Stimulated activated CD4-positive, alpha-beta T cell treated with anti-CD3 and anti-CD28 coated beads, Interleukin-12 subunit alpha, Interleukin-12 subunit beta, amount 100 ng/mL, for 48 hours (primary cell): ENCODE results near the gene TPM1.
"Not testable (repeated sequence)": the region's sequence is repeated elsewhere in the genome, so short reads cannot be mapped to it uniquely, and the experiment has no call there.

Experiments
- DNase-seq, 3 donors: peaks; one replicate each; pipeline ENCODE4 v3.0.0-alpha.2; 2020; ENCODE audit warnings: low read depth in 2 of 3, low spot score in 1 of 3

TPM1 gene

DNA sequence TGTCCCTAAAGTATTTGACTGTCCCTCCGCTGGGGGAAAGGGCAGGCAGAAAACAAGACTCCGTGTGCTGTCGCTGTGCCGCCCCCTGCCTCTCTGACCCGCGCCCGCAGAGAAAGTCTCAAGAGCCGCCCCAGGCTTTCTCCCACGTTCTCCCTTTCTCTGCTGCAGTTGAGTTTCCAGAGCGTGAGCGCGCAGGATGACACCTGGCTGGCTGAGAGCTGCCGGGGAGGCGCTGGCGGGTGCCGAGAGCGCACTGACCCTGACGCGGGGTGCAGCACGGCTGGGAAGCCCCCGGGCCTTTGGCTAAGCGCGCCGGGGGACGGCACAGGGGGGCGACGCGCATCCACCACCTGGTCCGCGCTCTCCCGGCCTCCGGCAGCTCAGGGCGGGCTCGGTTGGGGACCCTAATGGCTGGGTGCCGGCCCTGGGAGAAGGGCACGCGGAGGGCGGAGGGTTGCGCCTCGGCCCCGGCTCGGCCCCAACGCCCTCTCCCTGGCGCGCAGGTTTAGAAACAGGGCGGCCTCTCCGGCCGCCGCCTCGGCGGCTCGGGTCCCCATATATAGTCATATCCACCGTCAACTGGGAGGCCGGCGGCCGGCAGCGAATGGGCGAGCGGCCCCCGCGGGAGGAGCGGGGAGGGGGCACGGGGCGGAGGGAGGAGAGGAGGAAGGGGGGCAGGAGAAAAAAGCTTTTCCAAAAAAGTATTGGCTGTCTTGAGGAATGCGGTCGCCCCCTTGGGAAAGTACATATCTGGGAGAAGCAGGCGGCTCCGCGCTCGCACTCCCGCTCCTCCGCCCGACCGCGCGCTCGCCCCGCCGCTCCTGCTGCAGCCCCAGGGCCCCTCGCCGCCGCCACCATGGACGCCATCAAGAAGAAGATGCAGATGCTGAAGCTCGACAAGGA lies at the start of gene TPM1:
TPM1 (plus strand) TSS at position 774 of the 903 bp plus-strand sequence; CDS start at position 857, 83 bp downstream.
- no peak for DNase-seq

DNA sequence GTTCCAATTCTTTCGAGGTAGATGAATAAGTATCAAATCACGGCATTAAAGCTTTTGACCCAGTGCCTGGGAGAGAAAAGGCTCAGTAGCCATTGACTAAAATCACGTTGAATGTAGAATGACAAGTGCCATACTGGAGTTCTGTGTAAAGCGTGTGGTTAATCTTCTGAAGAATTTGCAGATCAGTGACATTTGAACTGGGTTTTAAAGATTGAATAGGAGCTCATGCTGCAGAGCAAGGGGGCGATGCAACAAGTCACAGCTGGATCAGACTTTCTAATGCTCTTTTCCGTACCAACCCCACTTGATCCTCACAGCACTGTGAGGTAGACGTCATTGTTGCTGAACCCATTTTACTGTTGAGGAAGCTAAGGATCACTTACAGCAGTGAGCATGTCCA lies 49.5 kb upstream of the TPM1 start:
- DNase-seq = no peak

GRCh38 chr15:62993632-62994031 lies 48.9 kb upstream of the TPM1 start:
- not testable (repeated sequence) for DNase-seq

DNA sequence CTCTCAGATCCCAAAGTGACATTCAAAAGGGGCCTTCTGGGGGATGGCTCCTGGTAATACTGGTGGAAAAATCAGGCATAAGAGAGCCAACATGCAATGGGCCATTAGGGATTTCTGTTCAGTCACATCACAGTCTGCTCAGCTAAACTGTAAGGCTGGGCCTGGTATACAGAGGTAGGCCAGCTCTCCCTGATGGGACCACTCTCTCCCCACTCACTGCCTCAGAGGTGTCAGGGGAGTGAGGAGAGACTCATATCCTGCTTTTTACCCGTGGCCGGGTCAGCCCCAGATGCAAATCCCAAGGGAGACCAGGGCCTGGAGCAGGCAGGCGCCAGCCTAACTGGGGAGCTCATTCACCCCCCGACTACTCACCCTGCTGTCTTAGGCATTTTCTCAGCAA lies 48.1 kb upstream of the TPM1 start:
- DNase-seq = no peak

GRCh38 chr15:62994975-62995681 lies 47.4 kb upstream of the TPM1 start:
- no peak for DNase-seq

DNA sequence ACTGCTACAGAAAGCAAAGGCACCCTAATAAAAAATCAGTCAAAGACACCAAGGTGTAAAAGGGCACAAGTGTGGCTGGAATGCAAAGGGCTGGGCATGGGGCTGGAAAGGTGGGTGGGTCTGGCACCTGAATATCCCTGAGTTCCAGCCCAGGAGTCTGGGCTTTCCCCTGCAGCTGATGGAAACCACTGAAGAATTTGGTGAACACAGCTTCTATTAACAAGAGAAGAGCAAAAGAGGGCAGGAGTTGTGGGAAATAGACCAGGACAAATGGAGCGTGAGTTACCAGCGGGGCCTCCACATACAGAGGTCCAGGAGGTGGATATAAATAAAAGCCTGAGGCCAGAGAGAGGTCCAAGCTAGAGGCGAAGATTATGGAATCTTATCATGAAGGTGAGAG lies 45.1 kb upstream of the TPM1 start:
- no peak for DNase-seq

DNA sequence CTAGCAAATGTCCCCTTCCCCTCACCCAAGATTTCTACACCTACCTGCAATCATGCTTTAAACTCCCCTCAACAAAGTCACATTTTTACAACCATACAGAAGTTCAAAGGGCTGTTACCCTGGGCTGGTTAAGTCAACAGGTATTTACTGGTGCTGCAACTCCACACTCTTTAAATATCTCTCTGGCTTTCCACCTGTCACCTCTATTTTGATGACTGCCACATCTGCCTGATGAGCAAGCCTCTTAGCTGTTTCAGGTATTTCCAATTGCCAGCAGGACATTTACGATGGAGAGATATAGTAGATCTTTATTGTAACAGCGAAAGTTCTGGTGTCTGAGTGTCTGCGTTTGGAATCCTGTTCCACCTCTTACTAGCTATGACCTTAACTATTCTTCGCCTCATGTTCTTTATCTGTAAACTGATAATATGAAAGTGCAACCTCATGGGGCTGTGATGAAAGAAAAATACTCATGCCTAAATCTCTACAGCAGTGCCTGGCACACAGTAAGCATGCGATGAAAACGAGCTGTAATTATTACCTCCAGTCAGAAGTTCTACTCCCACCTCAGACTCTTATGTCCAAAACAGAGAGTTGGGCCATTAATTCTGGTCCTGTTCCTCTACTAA lies 44.2 kb upstream of the TPM1 start:
- DNase-seq = no peak

- no peak for DNase-seq
Measured at GRCh38 chr15:62999178-62999577, 43.4 kb upstream of the TPM1 start.

DNA sequence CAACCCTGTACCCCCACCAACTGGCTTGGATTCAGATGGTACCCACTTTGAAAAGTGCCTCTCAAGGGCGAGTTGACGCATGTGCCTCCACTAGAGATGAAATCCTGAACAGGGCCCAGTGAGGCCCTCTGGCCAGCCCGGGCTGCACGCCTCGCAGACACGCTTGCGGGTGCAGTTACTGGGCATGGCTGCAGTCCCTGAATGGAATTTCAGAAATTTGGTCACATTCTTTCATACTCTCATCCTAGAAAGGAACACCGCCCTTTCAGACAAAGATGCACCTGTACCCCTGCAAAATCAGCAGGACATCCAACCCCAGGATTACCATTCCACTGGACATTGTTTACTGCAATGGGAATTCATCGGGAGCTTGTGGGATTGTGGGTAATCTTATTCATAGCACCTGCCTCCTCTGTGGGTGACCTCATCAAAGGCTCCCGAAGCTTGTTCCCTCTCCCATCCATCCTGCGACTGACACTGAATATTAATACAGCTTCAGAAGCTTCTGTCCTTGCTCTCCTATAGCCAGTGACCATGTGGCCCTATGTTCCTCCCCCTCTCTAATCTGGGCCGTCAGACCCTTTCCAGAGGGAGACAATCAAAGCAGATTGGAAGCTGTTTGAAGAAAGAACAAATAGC lies 42.5 kb upstream of the TPM1 start:
- no peak for DNase-seq

- no peak for DNase-seq
Measured at GRCh38 chr15:63000706-63001105, 41.8 kb upstream of the TPM1 start.

GRCh38 chr15:63004211-63004610 lies 38.3 kb upstream of the TPM1 start:
- DNase-seq = no peak

- no peak for DNase-seq
Measured at GRCh38 chr15:63006032-63006878, 36.3 kb upstream of the TPM1 start.

- no peak for DNase-seq
Measured at GRCh38 chr15:63008333-63009049, 34.1 kb upstream of the TPM1 start.

DNA sequence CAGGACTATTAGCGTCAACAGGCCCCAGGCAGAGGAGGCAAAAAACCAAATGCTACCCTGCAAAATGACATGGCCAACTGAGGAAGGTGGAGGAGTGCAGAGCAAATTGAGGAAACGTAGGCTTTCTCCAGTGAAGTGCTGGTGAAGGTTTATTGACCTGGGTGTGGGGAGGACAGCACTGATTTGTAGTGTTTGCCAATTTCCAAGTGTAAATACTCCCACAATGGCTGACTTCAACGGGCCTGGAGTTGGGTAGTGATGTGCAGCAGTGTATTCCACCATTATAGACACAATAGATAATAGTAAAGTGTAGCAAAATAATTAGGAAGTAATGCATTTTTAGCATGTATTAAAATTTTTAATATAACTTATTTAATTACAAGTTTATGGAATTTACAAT lies 32.2 kb upstream of the TPM1 start:
- DNase-seq = no peak

GRCh38 chr15:63010920-63011693 lies 31.4 kb upstream of the TPM1 start:
- DNase-seq = no peak

DNA sequence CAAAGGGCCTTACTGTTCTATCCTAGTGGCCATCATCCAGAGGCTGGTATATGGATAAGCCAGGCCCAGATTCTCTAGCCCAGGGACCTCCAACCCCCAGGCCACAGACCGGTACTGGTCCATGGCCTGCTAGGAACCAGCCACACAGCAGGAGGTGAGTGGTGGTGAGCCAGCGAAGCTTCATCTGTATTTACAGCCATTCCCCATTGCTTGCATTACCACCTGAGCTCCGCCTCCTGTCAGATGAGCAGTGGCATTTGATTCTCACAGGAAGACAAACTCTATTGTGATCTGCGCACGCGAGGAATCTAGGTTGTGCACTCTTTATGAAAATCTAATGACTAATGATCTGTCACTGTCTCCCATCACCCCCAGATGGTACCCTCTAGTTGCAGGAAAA lies 30.1 kb upstream of the TPM1 start:
- no peak for DNase-seq

DNA sequence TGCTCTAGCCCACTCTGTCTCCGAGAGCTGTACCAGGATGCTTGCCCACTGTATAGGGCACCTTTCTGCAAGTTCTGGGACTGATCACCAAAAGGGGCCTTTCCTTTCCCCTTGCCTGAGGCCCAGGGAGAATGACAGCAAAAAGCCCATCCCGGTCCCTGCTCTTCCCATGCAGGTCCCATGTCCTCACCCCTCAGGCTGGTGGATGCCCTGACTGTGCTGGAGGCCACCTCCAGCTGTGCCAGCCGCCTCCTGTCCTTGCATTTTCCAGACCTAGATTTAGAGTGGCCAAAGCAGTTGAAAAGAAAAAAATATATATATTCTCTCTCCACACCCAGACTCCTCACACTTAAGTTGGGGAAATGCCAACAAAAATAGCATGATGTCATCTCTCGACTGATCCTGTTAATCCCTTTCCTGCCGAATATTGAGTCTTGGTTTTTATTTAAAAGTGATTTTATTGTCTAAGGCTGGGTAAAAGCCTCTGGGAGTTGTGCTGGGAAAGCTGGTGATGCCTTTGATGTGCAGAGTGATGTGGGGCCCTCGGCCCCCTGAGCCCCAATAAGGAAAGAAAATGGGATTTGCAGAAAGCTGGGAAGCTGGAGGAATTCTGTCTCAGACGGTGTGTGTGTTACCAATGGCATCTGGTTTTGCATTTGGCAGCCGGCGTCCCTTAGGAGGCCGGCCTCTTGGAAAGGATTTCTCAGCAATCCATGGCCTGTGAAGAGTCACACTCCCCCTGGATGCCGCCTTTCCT lies 29.3 kb upstream of the TPM1 start:
- DNase-seq = no peak

GRCh38 chr15:63014578-63014977 lies 28.0 kb upstream of the TPM1 start:
- DNase-seq = no peak
